K562 treated with DMSO at 1 percent for 12 hours (cell line): ENCODE measurements around the gene ANGPTL2. TPM values are rescaled to one million over a fixed set of nuclear protein-coding genes. Genes with fewer than 3 reads are reported as not detected.

ENCODE experiments used
- total RNA-seq: library from RNA; unstranded; fragments of 300-600 nt; gene quantifications from 2 replicates; pipeline ENCODE4 v1.2.3, GENCODE V29; 2022; ENCODE audit not compliant: insufficient read depth

ANGPTL2 gene, protein sequence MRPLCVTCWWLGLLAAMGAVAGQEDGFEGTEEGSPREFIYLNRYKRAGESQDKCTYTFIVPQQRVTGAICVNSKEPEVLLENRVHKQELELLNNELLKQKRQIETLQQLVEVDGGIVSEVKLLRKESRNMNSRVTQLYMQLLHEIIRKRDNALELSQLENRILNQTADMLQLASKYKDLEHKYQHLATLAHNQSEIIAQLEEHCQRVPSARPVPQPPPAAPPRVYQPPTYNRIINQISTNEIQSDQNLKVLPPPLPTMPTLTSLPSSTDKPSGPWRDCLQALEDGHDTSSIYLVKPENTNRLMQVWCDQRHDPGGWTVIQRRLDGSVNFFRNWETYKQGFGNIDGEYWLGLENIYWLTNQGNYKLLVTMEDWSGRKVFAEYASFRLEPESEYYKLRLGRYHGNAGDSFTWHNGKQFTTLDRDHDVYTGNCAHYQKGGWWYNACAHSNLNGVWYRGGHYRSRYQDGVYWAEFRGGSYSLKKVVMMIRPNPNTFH
- not detected in 2 replicates for total RNA-seq

DNA sequence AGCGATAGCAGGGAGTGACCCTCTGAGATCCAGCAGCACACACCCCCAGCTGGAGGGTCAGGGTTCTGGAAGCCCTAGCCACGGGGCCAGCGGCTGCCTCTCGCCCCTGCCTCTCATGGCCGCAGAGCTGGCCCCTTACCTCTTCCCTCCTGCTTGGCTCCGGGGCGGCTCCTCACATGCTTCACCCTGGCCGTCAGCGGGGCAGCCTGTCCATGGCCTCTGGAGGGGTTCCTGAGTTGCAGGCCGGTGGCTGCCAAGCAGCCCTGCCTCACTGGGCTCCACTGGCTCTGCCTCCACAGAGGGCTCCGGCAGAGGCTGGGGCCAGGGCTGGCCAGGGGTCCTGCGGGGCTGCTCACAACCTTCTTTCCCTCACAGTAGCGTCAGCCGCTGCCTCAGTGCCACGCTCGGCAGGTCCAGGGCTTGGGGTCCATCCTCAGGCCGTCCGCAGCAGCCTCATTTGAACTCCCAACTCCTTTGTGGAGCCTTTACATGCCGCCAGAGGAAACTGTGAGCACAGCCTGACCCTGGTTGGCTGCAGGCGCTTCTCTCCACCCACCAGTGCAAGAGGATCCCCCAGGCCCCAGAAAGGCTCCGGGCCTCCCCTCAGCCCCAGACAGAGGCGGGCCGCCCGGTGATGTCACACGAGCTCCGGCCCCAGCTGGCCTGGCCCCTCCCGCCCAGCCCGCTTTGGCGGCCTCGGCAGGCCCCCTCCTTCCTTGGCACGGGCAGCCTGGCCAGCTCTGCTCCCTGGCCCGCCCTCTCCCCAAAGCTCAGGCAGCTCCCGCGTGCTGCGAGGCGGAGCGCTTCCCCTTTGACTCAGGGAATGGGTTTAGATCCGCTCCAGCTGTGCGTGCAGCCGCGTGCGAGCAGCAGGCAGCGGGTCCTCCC lies at the start of gene ANGPTL2:
ANGPTL2 (minus strand) TSS at position 460 of the 888 bp plus-strand sequence. CDS start 13,904 bp downstream, outside the sequence.

Other genes with a start within 250 kb of the ANGPTL2 start
- gene RALGPS1, start 207.9 kb downstream of the ANGPTL2 start, total RNA-seq = 0.81 and 8.4 TPM in 2 replicates
- gene GARNL3, start 142.1 kb upstream of the ANGPTL2 start, total RNA-seq = 1.3 TPM in 1 of 2 replicates, not detected in the other